DMS79 (cell line): Measurements from ENCODE around the gene CELSR1.
A peak's percentile ranks its signal among the peaks of the same experiment; 100 is the strongest.

Experiments used
- DNase-seq: peaks from one replicate; lab custom pipeline; 2025; lab: John Stamatoyannopoulos, UW

The CELSR1 gene

GRCh38 chr22:46362203-46362933 is 175.1 kb downstream of the CELSR1 start:
- no peak for DNase-seq

- no peak for DNase-seq
Measured at GRCh38 chr22:46361826-46362202, 175.6 kb downstream of the CELSR1 start.

- no peak for DNase-seq
Measured at GRCh38 chr22:46360891-46361290, 176.5 kb downstream of the CELSR1 start.

- no peak for DNase-seq
Measured at GRCh38 chr22:46360097-46360496, 177.3 kb downstream of the CELSR1 start.

GRCh38 chr22:46359362-46359761 is 178.1 kb downstream of the CELSR1 start:
- no peak for DNase-seq

- no peak for DNase-seq
Measured at GRCh38 chr22:46358766-46359165, 178.7 kb downstream of the CELSR1 start.

GRCh38 chr22:46357711-46358520 is 179.5 kb downstream of the CELSR1 start:
- no peak for DNase-seq

- DNase-seq = no peak
Measured at GRCh38 chr22:46356496-46357480, 180.6 kb downstream of the CELSR1 start.

- no peak for DNase-seq
Measured at GRCh38 chr22:46355996-46356471, 181.4 kb downstream of the CELSR1 start.

GRCh38 chr22:46355369-46355995 is 181.9 kb downstream of the CELSR1 start:
- DNase-seq = no peak

GRCh38 chr22:46354993-46355305 is 182.5 kb downstream of the CELSR1 start:
- no peak for DNase-seq

GRCh38 chr22:46354176-46354992 is 183.0 kb downstream of the CELSR1 start:
- DNase-seq = no peak

- DNase-seq = no peak
Measured at GRCh38 chr22:46353483-46354105, 183.8 kb downstream of the CELSR1 start.

- DNase-seq = peak; percentile 51
Measured at GRCh38 chr22:46352691-46353386, 184.6 kb downstream of the CELSR1 start.

GRCh38 chr22:46352276-46352675 is 185.1 kb downstream of the CELSR1 start:
- no peak for DNase-seq

GRCh38 chr22:46351767-46352166 is 185.7 kb downstream of the CELSR1 start:
- no peak for DNase-seq

- DNase-seq = no peak
Measured at GRCh38 chr22:46351131-46351735, 186.2 kb downstream of the CELSR1 start.

GRCh38 chr22:46350646-46351045 is 186.8 kb downstream of the CELSR1 start:
- no peak for DNase-seq

GRCh38 chr22:46350121-46350520 is 187.3 kb downstream of the CELSR1 start:
- no peak for DNase-seq
